HL-60 (cell line): ENCODE results near the gene GLP1R.

Experiments
- DNase-seq, 2 experiments: peaks; one replicate each; pipeline ENCODE4 v3.0.0-alpha.2; 2010 to 2020; ENCODE audit warnings: low read depth in 1 of 2, low spot score in 1 of 2
- H3K27ac ChIP-seq: fragments of 250-450 bp; sonication (Bioruptor Pico); replicated peaks from 2 replicates; pipeline ENCODE4 v1.5.1; 2020; ENCODE audit warnings: mild to moderate bottlenecking, moderate library complexity
- H3K27me3 ChIP-seq: fragments of 250-450 bp; sonication (Bioruptor Pico); 2 replicates; pipeline ENCODE4 v1.5.1; 2021; ENCODE audit warnings: mild to moderate bottlenecking, moderate library complexity; ENCODE audit not compliant: insufficient read depth, poor library complexity, severe bottlenecking
- H3K4me3 ChIP-seq: replicated peaks from 2 replicates; pipeline ENCODE4 v1.5.1; 2011; ENCODE audit warnings: mild to moderate bottlenecking, control low read depth, low read length; ENCODE audit not compliant: insufficient read depth
- GABPA ChIP-seq: IDR thresholded peaks from 2 replicates; pipeline ENCODE4 v1.6.1; 2012; ENCODE audit warnings: low read depth
- POLR2AphosphoS5 ChIP-seq: IDR thresholded peaks from 2 replicates; pipeline ENCODE4 v1.6.1; 2012; ENCODE audit warnings: low read depth
- SPI1 ChIP-seq: IDR thresholded peaks from 2 replicates; pipeline ENCODE4 v1.6.1; 2012; ENCODE audit warnings: low read depth, mild to moderate bottlenecking, borderline replicate concordance
- TF ChIP-seq, protein P1 (sequence below): IDR thresholded peaks from 2 replicates; pipeline ENCODE4 v1.6.1; 2012; ENCODE audit warnings: low read depth; ENCODE audit not compliant: insufficient replicate concordance
- TF ChIP-seq, protein P2 (sequence below): IDR thresholded peaks from one replicate; pipeline ENCODE4 v1.5.1; 2011; ENCODE audit warnings: low read length, control low read depth, inconsistent platforms; ENCODE audit not compliant: insufficient read depth

Gene GLP1R

DNA sequence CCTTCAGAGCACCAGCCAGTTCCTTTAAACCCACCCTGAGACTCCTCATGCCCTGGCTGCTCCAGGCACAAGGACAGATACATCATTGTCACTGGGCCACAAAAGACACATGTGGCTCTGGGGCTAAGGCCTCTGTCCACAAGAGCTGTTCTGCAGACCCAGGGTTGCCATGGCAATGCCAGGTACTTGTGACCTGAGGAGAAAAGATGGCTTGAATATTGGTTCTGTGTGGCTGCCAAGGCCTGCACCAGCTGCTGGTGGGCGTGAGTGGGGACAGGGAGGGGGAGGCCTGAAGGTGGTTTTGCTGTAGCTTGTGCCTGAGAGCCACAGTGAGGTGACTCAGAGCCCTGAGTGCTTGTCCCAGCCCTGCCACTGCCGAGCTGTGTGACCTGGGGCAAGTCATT, 34.7 kb downstream of the GLP1R start:
- H3K27me3 ChIP-seq: peaks cover 12% of the 10 kb centered on the region
- DNase-seq: no peak
- TF ChIP-seq, protein P1, sequence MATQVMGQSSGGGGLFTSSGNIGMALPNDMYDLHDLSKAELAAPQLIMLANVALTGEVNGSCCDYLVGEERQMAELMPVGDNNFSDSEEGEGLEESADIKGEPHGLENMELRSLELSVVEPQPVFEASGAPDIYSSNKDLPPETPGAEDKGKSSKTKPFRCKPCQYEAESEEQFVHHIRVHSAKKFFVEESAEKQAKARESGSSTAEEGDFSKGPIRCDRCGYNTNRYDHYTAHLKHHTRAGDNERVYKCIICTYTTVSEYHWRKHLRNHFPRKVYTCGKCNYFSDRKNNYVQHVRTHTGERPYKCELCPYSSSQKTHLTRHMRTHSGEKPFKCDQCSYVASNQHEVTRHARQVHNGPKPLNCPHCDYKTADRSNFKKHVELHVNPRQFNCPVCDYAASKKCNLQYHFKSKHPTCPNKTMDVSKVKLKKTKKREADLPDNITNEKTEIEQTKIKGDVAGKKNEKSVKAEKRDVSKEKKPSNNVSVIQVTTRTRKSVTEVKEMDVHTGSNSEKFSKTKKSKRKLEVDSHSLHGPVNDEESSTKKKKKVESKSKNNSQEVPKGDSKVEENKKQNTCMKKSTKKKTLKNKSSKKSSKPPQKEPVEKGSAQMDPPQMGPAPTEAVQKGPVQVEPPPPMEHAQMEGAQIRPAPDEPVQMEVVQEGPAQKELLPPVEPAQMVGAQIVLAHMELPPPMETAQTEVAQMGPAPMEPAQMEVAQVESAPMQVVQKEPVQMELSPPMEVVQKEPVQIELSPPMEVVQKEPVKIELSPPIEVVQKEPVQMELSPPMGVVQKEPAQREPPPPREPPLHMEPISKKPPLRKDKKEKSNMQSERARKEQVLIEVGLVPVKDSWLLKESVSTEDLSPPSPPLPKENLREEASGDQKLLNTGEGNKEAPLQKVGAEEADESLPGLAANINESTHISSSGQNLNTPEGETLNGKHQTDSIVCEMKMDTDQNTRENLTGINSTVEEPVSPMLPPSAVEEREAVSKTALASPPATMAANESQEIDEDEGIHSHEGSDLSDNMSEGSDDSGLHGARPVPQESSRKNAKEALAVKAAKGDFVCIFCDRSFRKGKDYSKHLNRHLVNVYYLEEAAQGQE: no peak
- TF ChIP-seq, protein P2, sequence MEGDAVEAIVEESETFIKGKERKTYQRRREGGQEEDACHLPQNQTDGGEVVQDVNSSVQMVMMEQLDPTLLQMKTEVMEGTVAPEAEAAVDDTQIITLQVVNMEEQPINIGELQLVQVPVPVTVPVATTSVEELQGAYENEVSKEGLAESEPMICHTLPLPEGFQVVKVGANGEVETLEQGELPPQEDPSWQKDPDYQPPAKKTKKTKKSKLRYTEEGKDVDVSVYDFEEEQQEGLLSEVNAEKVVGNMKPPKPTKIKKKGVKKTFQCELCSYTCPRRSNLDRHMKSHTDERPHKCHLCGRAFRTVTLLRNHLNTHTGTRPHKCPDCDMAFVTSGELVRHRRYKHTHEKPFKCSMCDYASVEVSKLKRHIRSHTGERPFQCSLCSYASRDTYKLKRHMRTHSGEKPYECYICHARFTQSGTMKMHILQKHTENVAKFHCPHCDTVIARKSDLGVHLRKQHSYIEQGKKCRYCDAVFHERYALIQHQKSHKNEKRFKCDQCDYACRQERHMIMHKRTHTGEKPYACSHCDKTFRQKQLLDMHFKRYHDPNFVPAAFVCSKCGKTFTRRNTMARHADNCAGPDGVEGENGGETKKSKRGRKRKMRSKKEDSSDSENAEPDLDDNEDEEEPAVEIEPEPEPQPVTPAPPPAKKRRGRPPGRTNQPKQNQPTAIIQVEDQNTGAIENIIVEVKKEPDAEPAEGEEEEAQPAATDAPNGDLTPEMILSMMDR: no peak
- no peak for TF ChIP-seq POLR2AphosphoS5
- no peak for TF ChIP-seq GABPA
- no peak for TF ChIP-seq SPI1
- H3K4me3 ChIP-seq: no peak overlapping the region
- no peak overlapping the region for H3K27ac ChIP-seq

DNA sequence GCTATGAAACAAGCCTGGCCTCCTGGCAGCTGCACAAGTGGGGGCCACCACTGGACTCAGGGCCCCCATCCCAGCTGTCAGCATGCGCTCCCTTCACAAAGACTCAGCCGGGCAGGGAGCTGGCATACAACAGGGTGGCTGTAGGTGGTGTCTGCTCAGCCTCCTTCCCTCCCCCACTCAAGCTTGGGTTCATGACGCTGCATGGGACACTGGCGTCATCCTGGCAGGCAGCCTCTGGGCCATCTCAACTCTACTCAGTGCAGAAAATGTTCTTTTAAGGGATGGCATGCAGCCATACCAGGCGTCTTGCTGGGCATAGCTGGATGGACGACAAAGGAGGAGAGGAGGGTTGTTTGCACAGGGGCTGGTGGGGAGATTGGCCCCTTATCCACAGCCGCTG, 35.9 kb downstream of the GLP1R start:
- peaks cover 13% of the 10 kb centered on the region for H3K27me3 ChIP-seq
- TF ChIP-seq POLR2AphosphoS5: no peak
- DNase-seq: no peak
- no peak overlapping the region for H3K4me3 ChIP-seq
- no peak overlapping the region for H3K27ac ChIP-seq

DNA sequence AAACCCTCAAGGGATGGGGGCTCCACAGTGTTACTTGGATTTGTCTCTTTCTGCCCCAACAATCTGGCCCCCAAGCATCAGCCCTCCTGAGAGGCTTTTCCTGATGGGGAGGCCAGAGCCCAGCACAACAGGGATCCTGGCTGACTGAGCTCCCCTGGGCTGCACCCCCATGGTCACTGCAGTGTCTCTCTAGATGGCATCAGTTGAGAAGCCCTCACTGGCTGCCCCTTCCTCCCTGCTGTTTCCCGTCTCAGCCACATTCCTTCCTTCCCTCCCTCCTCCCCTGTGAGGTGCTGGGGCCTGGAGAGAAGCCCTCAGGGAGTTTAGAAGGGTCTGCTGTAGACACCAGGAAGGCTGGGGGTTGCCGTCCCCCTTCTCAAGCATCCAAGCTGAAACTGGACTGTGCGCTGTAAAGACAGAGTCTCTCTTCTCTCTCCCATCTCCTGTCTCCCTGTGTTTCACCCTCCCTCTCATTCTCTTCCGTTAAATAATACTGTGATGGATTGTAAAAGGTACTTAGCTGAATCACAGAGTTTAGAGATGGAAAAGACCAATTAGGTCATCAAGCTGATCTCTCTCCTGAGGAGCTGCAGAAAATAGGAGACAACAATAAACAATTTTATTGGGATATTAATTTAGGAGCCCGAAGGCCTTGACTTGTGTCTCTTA, 36.7 kb downstream of the GLP1R start:
- Histone ChIP-seq H3K27ac (no peak overlapping the region), H3K4me3 (no peak overlapping the region), H3K27me3 (peaks cover 13% of the 10 kb centered on the region)
- TF ChIP-seq POLR2AphosphoS5 (no peak), SPI1 (no peak), GABPA (no peak)
- TF ChIP-seq, protein P1: no peak
- TF ChIP-seq, protein P2: no peak
- no peak for DNase-seq

DNA sequence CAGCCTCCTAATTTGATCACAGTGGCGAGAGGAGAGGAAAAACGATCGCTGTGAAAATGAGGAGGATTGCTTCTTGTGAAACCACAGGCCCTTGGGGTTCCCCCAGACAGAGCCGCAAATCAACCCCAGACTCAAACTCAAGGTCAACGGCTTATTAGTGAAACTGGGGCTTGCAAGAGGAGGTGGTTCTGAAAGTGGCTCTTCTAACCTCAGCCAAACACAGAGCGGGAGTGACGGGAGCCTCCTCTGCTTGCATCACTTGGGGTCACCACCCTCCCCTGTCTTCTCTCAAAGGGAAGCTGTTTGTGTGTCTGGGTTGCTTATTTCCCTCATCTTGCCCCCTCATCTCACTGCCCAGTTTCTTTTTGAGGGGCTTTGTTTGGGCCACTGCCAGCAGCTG, 37.7 kb downstream of the GLP1R start:
- DNase-seq: no peak
- Histone ChIP-seq H3K27ac (no peak overlapping the region), H3K4me3 (no peak overlapping the region), H3K27me3 (peaks cover 13% of the 10 kb centered on the region)
- no peak for TF ChIP-seq GABPA
- TF ChIP-seq POLR2AphosphoS5: no peak
- TF ChIP-seq SPI1: no peak
- TF ChIP-seq, protein P2: no peak
- TF ChIP-seq, protein P1: no peak
